ENCODE results near the gene CNIH3. TPM values are rescaled to one million over a fixed set of nuclear protein-coding genes. Genes with fewer than 3 reads are reported as not detected.
"Not testable (repeated sequence)": the region's sequence is repeated elsewhere in the genome, so short reads cannot be mapped to it uniquely, and the experiment has no call there.

Gene CNIH3
- total and polyA plus RNA-seq, 4 experiments from 2014 or later: 0.40 to 2.5 (median 1.8) TPM

GRCh38 chr1:224705578-224705977 is 89.5 kb downstream of the CNIH3 start:
- H3K27ac Mint-ChIP-seq: no peak overlapping the region
- peaks cover 0 to 1% (median 0%) of the 10 kb centered on the region in 4 donors for H3K4me1 Mint-ChIP-seq
- Histone ChIP-seq H3K9me3 (ENCODE audit: control insufficient read depth in 1 of 2, low read length in 2 of 2) (no peaks in the 10 kb centered on the region), H3K27ac (ENCODE audit: low read depth, low read length) (no peak overlapping the region), H3K4me1 (ENCODE audit: insufficient read depth, low read length) (no peaks in the 10 kb centered on the region), H3K4me3 (ENCODE audit: low read length in 2 of 2) (no peak overlapping the region), H3K36me3 (ENCODE audit: insufficient read depth, low read length) (no peaks in the 10 kb centered on the region), H3K27me3 (ENCODE audit: insufficient read depth, low read length) (no peaks in the 10 kb centered on the region)
- no peak overlapping the region for H3K4me3 Mint-ChIP-seq
- POLR2A ChIA-PET (ENCODE audit: partially characterized antibody): no interaction called here
- intact Hi-C loops (cut with micrococcal nuclease): no loop called here
- no peaks in the 10 kb centered on the region for H3K9me3 Mint-ChIP-seq
- CTCF ChIA-PET (ENCODE audit: partially characterized antibody): no interaction called here
- DNase-seq: no peak
- no peaks in the 10 kb centered on the region for H3K36me3 Mint-ChIP-seq
- peaks cover 8 to 10% of the 10 kb centered on the region in 2 donors for H3K27me3 Mint-ChIP-seq

GRCh38 chr1:224707843-224708725 is 92.0 kb downstream of the CNIH3 start:
- H3K36me3 ChIP-seq (ENCODE audit: insufficient read depth, low read length): no peaks in the 10 kb centered on the region
- Mint-ChIP-seq H3K9me3 (no peaks in the 10 kb centered on the region), H3K27ac (no peak overlapping the region), H3K4me3 (no peak overlapping the region), H3K36me3 (no peaks in the 10 kb centered on the region), H3K4me1 (peaks cover 0 to 1% (median 0%) of the 10 kb centered on the region in 4 donors), H3K27me3 (peaks cover 11 to 14% of the 10 kb centered on the region in 2 donors)
- ChIA-PET CTCF (ENCODE audit: partially characterized antibody) (no interaction called here), POLR2A (ENCODE audit: partially characterized antibody) (no interaction called here)
- intact Hi-C loops (cut with micrococcal nuclease): no loop called here
- DNase-seq: no peak
- no peak overlapping the region for H3K27ac ChIP-seq (ENCODE audit: low read depth, low read length)
- H3K4me1 ChIP-seq (ENCODE audit: insufficient read depth, low read length): no peaks in the 10 kb centered on the region
- no peaks in the 10 kb centered on the region for H3K27me3 ChIP-seq (ENCODE audit: insufficient read depth, low read length)
- no peak overlapping the region for H3K4me3 ChIP-seq (ENCODE audit: low read length in 2 of 2)
- no peaks in the 10 kb centered on the region for H3K9me3 ChIP-seq (ENCODE audit: control insufficient read depth in 1 of 2, low read length in 2 of 2)

GRCh38 chr1:224710196-224710595 is 94.1 kb downstream of the CNIH3 start:
- POLR2A ChIA-PET (ENCODE audit: partially characterized antibody): no interaction called here
- H3K4me3 ChIP-seq (ENCODE audit: low read length in 2 of 2): no peak overlapping the region

GRCh38 chr1:224711231-224711756 is 95.2 kb downstream of the CNIH3 start:
- H3K4me1 Mint-ChIP-seq; H3K4me1 ChIP-seq (ENCODE audit: insufficient read depth, low read length); H3K27me3 ChIP-seq (ENCODE audit: insufficient read depth, low read length); POLR2A ChIA-PET (ENCODE audit: partially characterized antibody); H3K4me3 ChIP-seq (ENCODE audit: low read length in 2 of 2); intact Hi-C loops (cut with micrococcal nuclease); H3K36me3 Mint-ChIP-seq; H3K27ac Mint-ChIP-seq; H3K4me3 Mint-ChIP-seq; H3K9me3 ChIP-seq (ENCODE audit: control insufficient read depth in 1 of 2, low read length in 2 of 2); H3K36me3 ChIP-seq (ENCODE audit: insufficient read depth, low read length); DNase-seq; H3K9me3 Mint-ChIP-seq; H3K27ac ChIP-seq (ENCODE audit: low read depth, low read length): not testable (repeated sequence)
- CTCF ChIA-PET (ENCODE audit: partially characterized antibody): interaction anchor here (2.3 kb wide), 1 partner anchor 198 kb away, joined by 6 read pairs; no protein-coding TSS in a partner anchor
- H3K27me3 Mint-ChIP-seq: peaks cover 11 to 25% of the 10 kb centered on the region in 2 donors

More at GRCh38 chr1:224710196-224710595, 94.1 kb downstream of the CNIH3 start:
- peaks cover 0 to 1% (median 0%) of the 10 kb centered on the region in 4 donors for H3K4me1 Mint-ChIP-seq
- intact Hi-C loops (cut with micrococcal nuclease): no loop called here
- Histone ChIP-seq H3K36me3 (ENCODE audit: insufficient read depth, low read length) (no peaks in the 10 kb centered on the region), H3K27me3 (ENCODE audit: insufficient read depth, low read length) (no peaks in the 10 kb centered on the region), H3K9me3 (ENCODE audit: control insufficient read depth in 1 of 2, low read length in 2 of 2) (no peaks in the 10 kb centered on the region), H3K27ac (ENCODE audit: low read depth, low read length) (no peak overlapping the region), H3K4me1 (ENCODE audit: insufficient read depth, low read length) (no peaks in the 10 kb centered on the region)
- H3K9me3 Mint-ChIP-seq: no peaks in the 10 kb centered on the region
- peaks cover 11 to 20% of the 10 kb centered on the region in 2 donors for H3K27me3 Mint-ChIP-seq
- CTCF ChIA-PET (ENCODE audit: partially characterized antibody): no interaction called here
- no peak overlapping the region for H3K4me3 Mint-ChIP-seq
- no peak for DNase-seq
- H3K36me3 Mint-ChIP-seq: no peaks in the 10 kb centered on the region
- no peak overlapping the region for H3K27ac Mint-ChIP-seq

GRCh38 chr1:224711876-224712275 is 95.8 kb downstream of the CNIH3 start:
- Histone ChIP-seq H3K27ac (ENCODE audit: low read depth, low read length) (no peak overlapping the region), H3K9me3 (ENCODE audit: control insufficient read depth in 1 of 2, low read length in 2 of 2) (no peaks in the 10 kb centered on the region), H3K36me3 (ENCODE audit: insufficient read depth, low read length) (no peaks in the 10 kb centered on the region), H3K4me3 (ENCODE audit: low read length in 2 of 2) (no peak overlapping the region), H3K27me3 (ENCODE audit: insufficient read depth, low read length) (no peaks in the 10 kb centered on the region), H3K4me1 (ENCODE audit: insufficient read depth, low read length) (no peaks in the 10 kb centered on the region)
- intact Hi-C loops (cut with micrococcal nuclease): no loop called here
- ChIA-PET POLR2A (ENCODE audit: partially characterized antibody) (no interaction called here), CTCF (ENCODE audit: partially characterized antibody) (interaction anchor here (2.3 kb wide), 1 partner anchor 199 kb away, joined by 6 read pairs; no protein-coding TSS in a partner anchor)
- Mint-ChIP-seq H3K4me1 (peaks cover 0 to 1% (median 0%) of the 10 kb centered on the region in 4 donors), H3K36me3 (no peaks in the 10 kb centered on the region), H3K27ac (no peak overlapping the region), H3K9me3 (no peaks in the 10 kb centered on the region), H3K27me3 (peaks cover 11 to 27% of the 10 kb centered on the region in 2 donors), H3K4me3 (no peak overlapping the region)
- DNase-seq: no peak

GRCh38 chr1:224713228-224713627 is 97.1 kb downstream of the CNIH3 start:
- H3K4me1 ChIP-seq (ENCODE audit: insufficient read depth, low read length): no peaks in the 10 kb centered on the region
- Mint-ChIP-seq H3K4me1 (peaks cover 0 to under 1% (median 0%) of the 10 kb centered on the region in 4 donors), H3K36me3 (no peaks in the 10 kb centered on the region), H3K27ac (no peak overlapping the region), H3K9me3 (peaks cover 0 to 2% (median 0%) of the 10 kb centered on the region in 8 donors), H3K4me3 (no peak overlapping the region), H3K27me3 (peaks cover 8 to 24% of the 10 kb centered on the region in 2 donors)
- H3K4me3 ChIP-seq (ENCODE audit: low read length in 2 of 2): no peak overlapping the region
- no peak for DNase-seq
- no peak overlapping the region for H3K27ac ChIP-seq (ENCODE audit: low read depth, low read length)
- intact Hi-C loops (cut with micrococcal nuclease): no loop called here
- no peaks in the 10 kb centered on the region for H3K27me3 ChIP-seq (ENCODE audit: insufficient read depth, low read length)
- H3K9me3 ChIP-seq (ENCODE audit: control insufficient read depth in 1 of 2, low read length in 2 of 2): no peaks in the 10 kb centered on the region
- CTCF ChIA-PET (ENCODE audit: partially characterized antibody): interaction anchor here (0.5 to 2.3 kb wide), 2 partner anchors 16 to 200 kb away, joined by 4 to 6 read pairs; no protein-coding TSS in a partner anchor
- POLR2A ChIA-PET (ENCODE audit: partially characterized antibody): no interaction called here
- no peaks in the 10 kb centered on the region for H3K36me3 ChIP-seq (ENCODE audit: insufficient read depth, low read length)

- H3K4me1 Mint-ChIP-seq: peaks cover 0 to 4% (median 0%) of the 10 kb centered on the region in 4 donors
- peaks cover 0 to 2% (median 0%) of the 10 kb centered on the region in 8 donors for H3K9me3 Mint-ChIP-seq
- H3K27me3 ChIP-seq (ENCODE audit: insufficient read depth, low read length): no peaks in the 10 kb centered on the region
- H3K4me1 ChIP-seq (ENCODE audit: insufficient read depth, low read length): no peaks in the 10 kb centered on the region
- ChIA-PET POLR2A (ENCODE audit: partially characterized antibody) (no interaction called here), CTCF (ENCODE audit: partially characterized antibody) (no interaction called here)
- H3K27ac Mint-ChIP-seq: no peak overlapping the region
- H3K36me3 ChIP-seq (ENCODE audit: insufficient read depth, low read length): no peaks in the 10 kb centered on the region
- intact Hi-C loops (cut with micrococcal nuclease): no loop called here
- DNase-seq: no peak
- H3K36me3 Mint-ChIP-seq: no peaks in the 10 kb centered on the region
- peaks cover 8 to 23% of the 10 kb centered on the region in 2 donors for H3K27me3 Mint-ChIP-seq
- H3K9me3 ChIP-seq (ENCODE audit: control insufficient read depth in 1 of 2, low read length in 2 of 2): no peaks in the 10 kb centered on the region
- no peak overlapping the region for H3K27ac ChIP-seq (ENCODE audit: low read depth, low read length)
- no peak overlapping the region for H3K4me3 ChIP-seq (ENCODE audit: low read length in 2 of 2)
- H3K4me3 Mint-ChIP-seq: no peak overlapping the region
Measured at GRCh38 chr1:224714553-224714952, 98.4 kb downstream of the CNIH3 start.
